NB4 (cell line): ENCODE data around the gene CORO1C.

ENCODE experiments used
- DNase-seq: peaks from one replicate; pipeline ENCODE4 v3.0.0; 2010; ENCODE audit warnings: low read depth
- H3K4me3 ChIP-seq: one replicate; pipeline ENCODE4 v1.5.1; 2011; ENCODE audit warnings: mild to moderate bottlenecking, low read depth, low read length, moderate library complexity
- CTCF ChIP-seq: IDR thresholded peaks from one replicate; pipeline ENCODE4 v1.5.1; 2012; ENCODE audit warnings: low read depth, low read length
- MAX ChIP-seq: IDR thresholded peaks from 2 replicates; pipeline ENCODE4 v1.6.1; 2011; ENCODE audit warnings: low read depth, low read length
- MYC ChIP-seq: IDR thresholded peaks from 2 replicates; pipeline ENCODE4 v1.6.1; 2011; ENCODE audit warnings: low read depth, low read length
- POLR2A ChIP-seq: IDR thresholded peaks from 2 replicates; pipeline ENCODE4 v1.6.1; 2011; ENCODE audit warnings: mild to moderate bottlenecking; ENCODE audit not compliant: insufficient read length; ENCODE audit errors: extremely low read depth

CORO1C gene

GRCh38 chr12:108717243-108717642 is 14.1 kb downstream of the CORO1C start:
- TF ChIP-seq CTCF, result no peak
- TF ChIP-seq MAX, result no peak
- TF ChIP-seq POLR2A, result no peak
- no peak for TF ChIP-seq MYC
- no peak for DNase-seq
- no peak overlapping the region for H3K4me3 ChIP-seq

GRCh38 chr12:108714866-108715265 is 16.5 kb downstream of the CORO1C start:
- no peak for DNase-seq
- no peak overlapping the region for H3K4me3 ChIP-seq
- no peak for TF ChIP-seq POLR2A
- no peak for TF ChIP-seq CTCF
- no peak for TF ChIP-seq MAX
- TF ChIP-seq MYC, result no peak

- H3K4me3 ChIP-seq, result no peak overlapping the region
- no peak for DNase-seq
- no peak for TF ChIP-seq MYC
- no peak for TF ChIP-seq MAX
- no peak for TF ChIP-seq POLR2A
- TF ChIP-seq CTCF, result no peak
These were observed 17.8 kb downstream of the CORO1C start for GRCh38 chr12:108713471-108713870.

- TF ChIP-seq POLR2A (no peak), CTCF (no peak), MYC (no peak), MAX (no peak)
- no peak overlapping the region for H3K4me3 ChIP-seq
- no peak for DNase-seq
These were observed 18.5 kb downstream of the CORO1C start for GRCh38 chr12:108712925-108713203.

- H3K4me3 ChIP-seq, result no peak overlapping the region
- TF ChIP-seq MAX, result no peak
- TF ChIP-seq POLR2A, result no peak
- TF ChIP-seq CTCF, result no peak
- no peak for TF ChIP-seq MYC
- peak; percentile 36 for DNase-seq
These were observed 19.0 kb downstream of the CORO1C start for GRCh38 chr12:108712165-108712924.
